ENCODE measurements around the gene FAM111B. TPM values are rescaled to one million over a fixed set of nuclear protein-coding genes. Genes with fewer than 3 reads are reported as not detected.

The FAM111B gene
- total and polyA plus RNA-seq, 7 donors: 0.27 to 6.8 (median 1.8) TPM; not detected in 2

- TF ChIP-seq POLR2A (IDR thresholded peaks at IDR 0.05) (no peak), CTCF (IDR thresholded peaks at IDR 0.05) (no peak), EP300 (IDR thresholded peaks at IDR 0.05) (no peak), POLR2AphosphoS5 (IDR thresholded peaks at IDR 0.05) (no peak)
- H3K9me3 ChIP-seq: no peaks in the 10 kb centered on the region
- intact Hi-C loops (cut with DNase I): loop anchor here (1.0 to 10.0 kb wide), 2 partner anchors 36 to 512 kb away; no protein-coding TSS in a partner anchor
- H3K27ac ChIP-seq: peak overlapping the region; percentile 56 to 75 (median 66)
- H3K27me3 ChIP-seq: no peaks in the 10 kb centered on the region
- peaks cover 0 to 20% (median 16%) of the 10 kb centered on the region in 4 donors for H3K4me1 ChIP-seq
- H3K4me3 ChIP-seq: peak overlapping the region; percentile 40 to 73 (median 58)
- WGBS, 2 donors: 0 to 1% methylated on average over 70 of the region's 70 CpGs
- no peak for DNase-seq
- no peaks in the 10 kb centered on the region for H3K36me3 ChIP-seq
Measured at GRCh38 chr11:59172345-59173079, 65.5 kb downstream of the FAM111B start.

GRCh38 chr11:59173080-59173963 lies 66.3 kb downstream of the FAM111B start:
- no peaks in the 10 kb centered on the region for H3K9me3 ChIP-seq
- peak overlapping the region; percentile 30 to 73 (median 58) for H3K4me3 ChIP-seq
- DNase-seq: no peak
- H3K4me1 ChIP-seq: peaks cover 0 to 20% (median 16%) of the 10 kb centered on the region in 4 donors
- peak overlapping the region; percentile 56 to 75 (median 66) for H3K27ac ChIP-seq
- WGBS, 2 donors: 3 to 13% methylated on average over 37 of the region's 37 CpGs
- TF ChIP-seq CTCF (IDR thresholded peaks at IDR 0.05) (no peak), POLR2AphosphoS5 (IDR thresholded peaks at IDR 0.05) (no peak), POLR2A (IDR thresholded peaks at IDR 0.05) (no peak), EP300 (IDR thresholded peaks at IDR 0.05) (no peak)
- no peaks in the 10 kb centered on the region for H3K27me3 ChIP-seq
- intact Hi-C loops (cut with DNase I): loop anchor here (10.0 kb wide), 1 partner anchor 511 kb away; no protein-coding TSS in a partner anchor
- H3K36me3 ChIP-seq: no peaks in the 10 kb centered on the region

GRCh38 chr11:59173964-59174663 lies 67.1 kb downstream of the FAM111B start:
- Histone ChIP-seq H3K4me3 (peak overlapping the region in 3 of 4 donors; percentile 57 to 73 (median 60)), H3K4me1 (peaks cover 0 to 20% (median 16%) of the 10 kb centered on the region in 4 donors), H3K9me3 (no peaks in the 10 kb centered on the region), H3K27ac (peak overlapping the region; percentile 56 to 75 (median 66)), H3K27me3 (no peaks in the 10 kb centered on the region), H3K36me3 (no peaks in the 10 kb centered on the region)
- intact Hi-C loops (cut with DNase I): loop anchor here (10.0 kb wide), 1 partner anchor 511 kb away; no protein-coding TSS in a partner anchor
- peak; percentile 74 for DNase-seq
- WGBS, 2 donors: 10 to 35% methylated on average over 7 of the region's 7 CpGs
- TF ChIP-seq POLR2A (IDR thresholded peaks at IDR 0.05): peak in 1 of 2 donors; percentile 23
- TF ChIP-seq CTCF (IDR thresholded peaks at IDR 0.05): no peak
- peak in 1 of 4 donors; percentile 15 for TF ChIP-seq POLR2AphosphoS5 (IDR thresholded peaks at IDR 0.05)
- TF ChIP-seq EP300 (IDR thresholded peaks at IDR 0.05): no peak

- Histone ChIP-seq H3K27ac (peak overlapping the region in 3 of 4 donors; percentile 36 to 71 (median 62)), H3K4me3 (no peak overlapping the region), H3K27me3 (no peaks in the 10 kb centered on the region), H3K9me3 (no peaks in the 10 kb centered on the region), H3K4me1 (peaks cover 0 to 20% (median 16%) of the 10 kb centered on the region in 4 donors), H3K36me3 (no peaks in the 10 kb centered on the region)
- intact Hi-C loops (cut with DNase I): loop anchor here (10.0 kb wide), 1 partner anchor 510 kb away; no protein-coding TSS in a partner anchor
- no peak for DNase-seq
- TF ChIP-seq POLR2A (IDR thresholded peaks at IDR 0.05) (no peak), EP300 (IDR thresholded peaks at IDR 0.05) (no peak), CTCF (IDR thresholded peaks at IDR 0.05) (no peak), POLR2AphosphoS5 (IDR thresholded peaks at IDR 0.05) (no peak)
- 10 to 54% methylated on average over 7 of the region's 7 CpGs for WGBS, 2 donors
Measured at GRCh38 chr11:59174664-59175033, 67.6 kb downstream of the FAM111B start.

All from sigmoid colon (tissue), 7 donors.